ENCODE data around the gene RNF183. TPM values are rescaled to one million over a fixed set of nuclear protein-coding genes. Genes with fewer than 3 reads are reported as not detected.
A peak's percentile ranks its signal among the peaks of the same experiment; 100 is the strongest.

The RNF183 gene
- total RNA-seq (2014; rRNA removed; shearing (Covaris generic); ENCODE audit: low replicate concordance): 0.23 and 0.95 TPM in 2 replicates

- peak; percentile 50 for DNase-seq (ENCODE audit: low read depth)
- in situ Hi-C loops (cut with HindIII; ENCODE audit: low pct_unique_long_range_greater_than_20kb, low sequenced_read_pairs): no loop called here
Measured at GRCh38 chr9:113302792-113303418, at the start of gene RNF183. RNF183 (minus strand) TSS chr9:113303376; CDS start chr9:113298184, 5,192 bp downstream.

- in situ Hi-C loops (cut with HindIII; ENCODE audit: low pct_unique_long_range_greater_than_20kb, low sequenced_read_pairs): no loop called here
- DNase-seq (ENCODE audit: low read depth): peak; percentile 25
Measured at GRCh38 chr9:113352411-113352810, 49.2 kb upstream of the RNF183 start.

- in situ Hi-C loops (cut with HindIII; ENCODE audit: low pct_unique_long_range_greater_than_20kb, low sequenced_read_pairs): no loop called here
Measured at GRCh38 chr9:113352006-113352405, 48.8 kb upstream of the RNF183 start.

GRCh38 chr9:113350937-113351336, 47.8 kb upstream of the RNF183 start:
- in situ Hi-C loops (cut with HindIII; ENCODE audit: low pct_unique_long_range_greater_than_20kb, low sequenced_read_pairs): no loop called here
- DNase-seq (ENCODE audit: low read depth): no peak

More at GRCh38 chr9:113352006-113352405, 48.8 kb upstream of the RNF183 start:
- no peak for DNase-seq (ENCODE audit: low read depth)

GRCh38 chr9:113350107-113350661, 47.0 kb upstream of the RNF183 start:
- no peak for DNase-seq (ENCODE audit: low read depth)
- in situ Hi-C loops (cut with HindIII; ENCODE audit: low pct_unique_long_range_greater_than_20kb, low sequenced_read_pairs): no loop called here

- DNase-seq (ENCODE audit: low read depth): no peak
- in situ Hi-C loops (cut with HindIII; ENCODE audit: low pct_unique_long_range_greater_than_20kb, low sequenced_read_pairs): no loop called here
Measured at GRCh38 chr9:113349445-113350094, 46.4 kb upstream of the RNF183 start, which contains the start of gene BSPRY. BSPRY (plus strand) TSS chr9:113349541; CDS start chr9:113349580, 39 bp downstream.

GRCh38 chr9:113349066-113349444, 45.9 kb upstream of the RNF183 start:
- no peak for DNase-seq (ENCODE audit: low read depth)
- in situ Hi-C loops (cut with HindIII; ENCODE audit: low pct_unique_long_range_greater_than_20kb, low sequenced_read_pairs): no loop called here

- in situ Hi-C loops (cut with HindIII; ENCODE audit: low pct_unique_long_range_greater_than_20kb, low sequenced_read_pairs): no loop called here
- DNase-seq (ENCODE audit: low read depth): no peak
Measured at GRCh38 chr9:113348437-113348836, 45.3 kb upstream of the RNF183 start.

GRCh38 chr9:113345671-113346070, 42.5 kb upstream of the RNF183 start:
- in situ Hi-C loops (cut with HindIII; ENCODE audit: low pct_unique_long_range_greater_than_20kb, low sequenced_read_pairs): no loop called here
- DNase-seq (ENCODE audit: low read depth): no peak

- no peak for DNase-seq (ENCODE audit: low read depth)
- in situ Hi-C loops (cut with HindIII; ENCODE audit: low pct_unique_long_range_greater_than_20kb, low sequenced_read_pairs): no loop called here
Measured at GRCh38 chr9:113345190-113345589, 42.0 kb upstream of the RNF183 start.

GRCh38 chr9:113343732-113344231, 40.6 kb upstream of the RNF183 start:
- peak; percentile 36 for DNase-seq (ENCODE audit: low read depth)
- in situ Hi-C loops (cut with HindIII; ENCODE audit: low pct_unique_long_range_greater_than_20kb, low sequenced_read_pairs): no loop called here

GRCh38 chr9:113341712-113342410, 38.7 kb upstream of the RNF183 start:
- in situ Hi-C loops (cut with HindIII; ENCODE audit: low pct_unique_long_range_greater_than_20kb, low sequenced_read_pairs): no loop called here
- no peak for DNase-seq (ENCODE audit: low read depth)

- in situ Hi-C loops (cut with HindIII; ENCODE audit: low pct_unique_long_range_greater_than_20kb, low sequenced_read_pairs): no loop called here
- DNase-seq (ENCODE audit: low read depth): peak; percentile 85
Measured at GRCh38 chr9:113340011-113340699, 37.0 kb upstream of the RNF183 start, which contains the start of gene WDR31. WDR31 (minus strand) TSS chr9:113340275; CDS start chr9:113332022, 8,253 bp downstream.

- DNase-seq (ENCODE audit: low read depth): no peak
- in situ Hi-C loops (cut with HindIII; ENCODE audit: low pct_unique_long_range_greater_than_20kb, low sequenced_read_pairs): no loop called here
Measured at GRCh38 chr9:113337714-113338113, 34.5 kb upstream of the RNF183 start.

- no peak for DNase-seq (ENCODE audit: low read depth)
- in situ Hi-C loops (cut with HindIII; ENCODE audit: low pct_unique_long_range_greater_than_20kb, low sequenced_read_pairs): no loop called here
Measured at GRCh38 chr9:113331780-113332179, 28.6 kb upstream of the RNF183 start.

- no peak for DNase-seq (ENCODE audit: low read depth)
- in situ Hi-C loops (cut with HindIII; ENCODE audit: low pct_unique_long_range_greater_than_20kb, low sequenced_read_pairs): no loop called here
Measured at GRCh38 chr9:113328045-113328782, 25.0 kb upstream of the RNF183 start.

GRCh38 chr9:113326230-113326629, 23.1 kb upstream of the RNF183 start:
- in situ Hi-C loops (cut with HindIII; ENCODE audit: low pct_unique_long_range_greater_than_20kb, low sequenced_read_pairs): no loop called here
- no peak for DNase-seq (ENCODE audit: low read depth)
